GM21528 (cell line): ENCODE data around the gene CMTM8.

Source experiments
- ATAC-seq: cut with Tn5 transposase; IDR thresholded peaks from one replicate; pipeline ENCODE4 v1.9.1; 2021; ENCODE audit warnings: mild to moderate bottlenecking, moderate library complexity; ENCODE audit not compliant: unreplicated experiment, low FRiP score

Gene CMTM8

GRCh38 chr3:32303977-32304881 lies 65.7 kb downstream of the CMTM8 start:
- no peak for ATAC-seq

DNA sequence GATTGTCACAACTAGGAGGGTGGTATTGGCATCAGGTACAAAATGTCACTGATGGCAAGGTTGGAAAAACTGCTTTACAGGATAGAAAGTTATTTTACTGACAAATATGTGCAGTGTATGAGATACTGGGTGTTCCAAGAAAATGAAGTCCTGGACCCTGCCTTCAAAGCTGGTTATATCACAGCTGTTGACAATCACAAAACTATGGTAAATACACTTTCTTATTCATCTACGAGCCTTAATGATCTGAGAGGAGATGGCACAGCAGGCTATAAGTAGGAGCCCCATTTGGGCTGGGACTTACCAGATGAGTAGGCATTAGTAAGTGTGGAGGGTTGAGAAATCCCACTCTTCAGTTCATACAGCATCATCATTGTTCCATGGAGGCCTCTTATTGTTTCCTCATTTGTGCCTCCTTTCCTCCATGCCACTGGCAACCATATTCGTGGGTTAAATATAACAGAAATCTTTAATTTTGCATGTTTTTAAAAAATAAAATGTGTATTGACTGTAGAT lies 66.9 kb downstream of the CMTM8 start:
- no peak for ATAC-seq

GRCh38 chr3:32306072-32306471 lies 67.6 kb downstream of the CMTM8 start:
- ATAC-seq = no peak

- no peak for ATAC-seq
Observed at GRCh38 chr3:32307591-32307990, 69.1 kb downstream of the CMTM8 start.

DNA sequence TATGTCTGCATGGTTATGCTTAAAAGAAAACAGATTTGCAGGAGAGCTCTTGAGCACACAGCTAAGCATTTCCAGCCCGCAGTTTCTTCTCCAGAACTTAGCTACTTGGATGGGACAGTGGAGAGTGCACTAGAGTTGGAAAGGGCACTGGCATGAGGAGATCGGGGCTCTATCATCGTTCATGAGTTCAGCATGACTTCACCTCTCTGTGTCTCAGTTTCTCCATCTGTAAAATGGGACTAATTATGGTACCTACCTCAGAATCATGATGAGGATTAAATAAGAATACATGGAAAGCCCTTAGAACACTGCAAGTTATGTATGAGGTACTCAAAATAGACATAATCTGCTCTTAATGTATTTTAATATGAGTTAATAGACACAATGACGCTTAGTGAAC lies 69.9 kb downstream of the CMTM8 start:
- no peak for ATAC-seq

- ATAC-seq = no peak
Observed at GRCh38 chr3:32309654-32310242, 71.3 kb downstream of the CMTM8 start.

GRCh38 chr3:32310336-32310735 lies 71.9 kb downstream of the CMTM8 start:
- no peak for ATAC-seq

GRCh38 chr3:32310918-32311839 lies 72.7 kb downstream of the CMTM8 start:
- ATAC-seq = no peak

GRCh38 chr3:32312251-32312650 lies 73.8 kb downstream of the CMTM8 start:
- no peak for ATAC-seq

DNA sequence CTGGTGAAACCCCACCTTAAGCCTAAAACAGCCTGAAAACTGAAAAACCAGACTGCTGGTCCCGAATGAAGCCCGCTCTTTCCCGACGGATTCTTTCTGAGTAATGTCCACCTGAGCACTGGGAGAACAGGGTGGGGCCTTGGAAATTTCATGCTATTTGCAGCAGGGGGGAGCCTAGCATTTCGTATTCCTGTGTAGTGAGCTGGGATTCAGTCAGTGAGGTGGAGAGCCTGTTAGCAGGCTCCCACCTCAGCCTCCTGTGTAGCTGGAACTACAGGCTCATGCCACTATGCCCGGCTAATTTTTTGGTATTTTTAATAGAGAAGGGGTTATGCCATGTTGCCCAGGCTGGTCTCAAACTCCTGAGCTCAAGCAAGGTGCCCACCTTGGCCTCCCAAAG lies 74.7 kb downstream of the CMTM8 start:
- ATAC-seq = no peak

DNA sequence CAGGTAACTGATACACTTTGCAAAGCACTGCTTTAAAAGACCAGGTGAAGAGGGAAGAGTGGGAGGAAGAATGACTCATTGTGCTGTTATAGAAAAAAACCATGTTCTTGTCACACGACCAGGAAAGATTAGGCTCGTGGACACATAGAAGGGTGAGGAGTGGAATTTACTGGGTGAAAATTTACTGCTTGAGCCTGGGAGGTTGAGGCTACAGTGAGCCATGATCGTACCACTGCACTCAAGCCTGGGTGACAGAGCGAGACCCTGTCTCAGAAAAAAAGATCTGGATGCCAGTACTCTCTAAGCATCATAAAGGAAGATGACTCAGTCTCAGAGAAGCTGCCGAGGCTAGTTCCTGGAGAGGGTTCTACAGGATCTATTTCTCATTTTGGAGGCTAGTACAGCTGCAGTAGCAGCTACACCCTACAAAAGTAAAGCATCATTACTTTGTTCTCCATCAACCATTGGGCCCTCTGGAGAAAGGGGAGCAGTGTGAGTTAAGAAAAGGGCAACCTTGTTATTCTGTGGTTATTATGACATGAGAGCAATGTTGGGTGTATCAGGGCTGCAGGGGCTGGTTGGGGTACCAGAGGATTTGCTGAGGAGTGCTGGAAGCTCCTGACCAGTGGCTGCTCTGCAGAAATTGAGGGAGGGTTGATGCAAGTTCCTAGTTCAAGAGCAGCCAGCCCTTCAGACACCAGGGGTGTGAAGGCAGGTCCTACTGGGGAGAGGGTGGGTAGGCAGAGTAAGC lies 75.4 kb downstream of the CMTM8 start:
- no peak for ATAC-seq

- ATAC-seq = no peak
Observed at GRCh38 chr3:32315441-32315840, 77.0 kb downstream of the CMTM8 start.

- ATAC-seq = no peak
Observed at GRCh38 chr3:32316319-32316718, 77.8 kb downstream of the CMTM8 start.

GRCh38 chr3:32316976-32317375 lies 78.5 kb downstream of the CMTM8 start:
- no peak for ATAC-seq

GRCh38 chr3:32319607-32320006 lies 81.1 kb downstream of the CMTM8 start:
- ATAC-seq = no peak

GRCh38 chr3:32320080-32320479 lies 81.6 kb downstream of the CMTM8 start:
- ATAC-seq = no peak

DNA sequence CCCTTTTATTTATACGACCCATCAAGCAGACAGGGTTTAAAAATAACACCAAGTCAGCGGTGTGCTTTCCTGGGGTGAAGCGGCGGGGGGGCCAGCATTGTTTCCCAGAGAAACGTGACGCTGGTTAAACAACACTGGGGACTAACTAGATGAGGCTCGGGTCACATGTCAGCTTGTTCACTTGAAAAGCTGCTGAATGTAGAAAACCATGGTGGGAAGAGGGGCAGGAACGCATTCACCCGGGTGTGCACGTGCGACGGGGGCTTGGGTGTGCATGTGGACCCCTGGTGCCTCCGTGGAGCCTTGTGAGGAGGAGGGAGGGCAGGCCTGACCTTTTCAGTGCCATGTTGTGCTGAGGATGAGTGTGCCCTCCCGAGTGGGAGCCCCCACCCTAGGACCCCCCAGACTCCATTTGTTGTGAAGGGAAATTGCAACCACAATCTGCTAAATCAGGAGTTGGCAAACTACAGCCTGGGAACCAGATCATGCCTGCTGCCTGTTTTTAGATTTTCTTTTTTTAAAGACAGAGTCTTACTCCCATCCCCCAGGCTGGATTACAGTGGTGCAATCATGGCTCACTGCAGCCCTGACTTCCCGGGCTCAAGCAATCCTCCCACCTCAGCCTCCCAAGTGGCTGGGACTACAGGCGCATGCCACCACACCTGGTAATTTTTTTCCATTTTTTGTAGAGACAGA lies 82.8 kb downstream of the CMTM8 start:
- ATAC-seq = no peak

DNA sequence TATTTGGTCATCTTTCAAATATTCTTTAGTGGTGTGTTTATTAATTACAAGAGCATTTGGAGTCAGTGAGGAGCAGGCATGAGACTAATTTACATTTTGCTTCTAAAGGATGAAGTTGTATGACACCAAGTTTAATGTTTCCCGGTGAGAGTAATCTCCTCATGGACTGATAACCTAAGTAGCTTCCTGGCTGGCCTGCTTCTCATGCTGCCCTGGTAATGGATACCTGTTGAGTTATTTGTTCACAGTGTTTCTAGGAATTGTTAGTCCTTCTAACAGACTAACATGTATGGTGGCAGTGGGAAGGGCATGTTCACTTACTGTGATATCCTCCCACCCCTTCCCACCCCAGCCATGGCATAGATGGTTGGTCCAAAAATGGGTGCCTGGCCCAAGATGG lies 83.8 kb downstream of the CMTM8 start:
- no peak for ATAC-seq

GRCh38 chr3:32323604-32324003 lies 85.1 kb downstream of the CMTM8 start:
- ATAC-seq = no peak

GRCh38 chr3:32325201-32325600 lies 86.7 kb downstream of the CMTM8 start:
- no peak for ATAC-seq
